SU-DHL-6 (cell line): ENCODE data around the gene P2RX6.
A peak's percentile ranks its signal among the peaks of the same experiment; 100 is the strongest.

ENCODE experiments used
- H2AFZ ChIP-seq: fragments of 200-600 bp; sonication (generic); 2 replicates; pipeline ENCODE4 v1.6.1; 2014; ENCODE audit warnings: low read depth, mild to moderate bottlenecking, moderate library complexity, mixed read lengths, antibody characterized with exemption, low read length; ENCODE audit not compliant: severe bottlenecking
- H3F3A ChIP-seq: fragments of 200-600 bp; shearing (Covaris generic); 2 replicates; pipeline ENCODE4 v1.6.0; 2016; ENCODE audit warnings: antibody characterized with exemption, mild to moderate bottlenecking; ENCODE audit not compliant: insufficient read depth
- H3K27ac ChIP-seq: fragments of 200-600 bp; sonication (generic); 2 replicates; pipeline ENCODE4 v1.5.1; 2016; ENCODE audit warnings: low read depth, mild to moderate bottlenecking, low read length, moderate library complexity, mixed read lengths
- H3K27me3 ChIP-seq: fragments of 200-600 bp; sonication (generic), shearing (Covaris generic); 2 replicates; pipeline ENCODE4 v1.6.0; 2014; ENCODE audit warnings: mild to moderate bottlenecking, low read length
- H3K36me3 ChIP-seq: fragments of 200-600 bp; sonication (generic); 2 replicates; pipeline ENCODE4 v1.6.1; 2014; ENCODE audit warnings: mild to moderate bottlenecking, low read length, mixed read lengths
- H3K4me2 ChIP-seq: fragments of 300-600, 200-600 bp; shearing (Covaris generic), sonication (generic); 2 replicates; pipeline ENCODE4 v1.6.0; 2014; ENCODE audit warnings: low read length, low read depth, mild to moderate bottlenecking; ENCODE audit not compliant: poor library complexity, severe bottlenecking
- H3K4me3 ChIP-seq: fragments of 200-600 bp; sonication (generic); 2 replicates; pipeline ENCODE4 v1.5.1; 2014; ENCODE audit warnings: antibody characterized with exemption, low read length, mild to moderate bottlenecking, mixed read lengths; ENCODE audit not compliant: insufficient read depth, poor library complexity, severe bottlenecking
- H3K79me2 ChIP-seq: fragments of 200-600 bp; sonication (generic); 2 replicates; pipeline ENCODE4 v1.6.1; 2014; ENCODE audit warnings: mild to moderate bottlenecking, low read length, moderate library complexity; ENCODE audit not compliant: insufficient read depth
- H3K9ac ChIP-seq: fragments of 200-600 bp; sonication (generic); 2 replicates; pipeline ENCODE4 v1.7.0; 2014; ENCODE audit warnings: mild to moderate bottlenecking, low read length
- H3K9me2 ChIP-seq: fragments of 200-600 bp; sonication (generic); replicated peaks from 2 replicates; pipeline ENCODE4 v1.6.1; 2014; ENCODE audit warnings: low read length; ENCODE audit not compliant: insufficient read depth
- H3K9me3 ChIP-seq: fragments of 200-600 bp; sonication (generic); 2 replicates; pipeline ENCODE4 v1.6.1; 2014; ENCODE audit warnings: low read length, mixed read lengths; ENCODE audit not compliant: insufficient read depth
- H4K20me1 ChIP-seq: fragments of 200-600 bp; sonication (generic); 2 replicates; pipeline ENCODE4 v1.6.1; 2014; ENCODE audit warnings: low read depth, mild to moderate bottlenecking, antibody characterized with exemption, low read length, moderate library complexity, mixed read lengths
- CTCF ChIP-seq: fragments of 200-600 bp; sonication (generic); IDR thresholded peaks from one replicate; pipeline ENCODE4 v1.5.1; 2017; ENCODE audit warnings: antibody characterized with exemption, mild to moderate bottlenecking, low read length, moderate library complexity; ENCODE audit not compliant: insufficient read depth, poor library complexity, severe bottlenecking
- EZH2phosphoT487 ChIP-seq: fragments of 200-600 bp; sonication (generic), shearing (Covaris generic); conservative IDR thresholded peaks from 2 replicates; pipeline ENCODE4 v1.6.1; 2018; ENCODE audit warnings: mild to moderate bottlenecking, antibody characterized with exemption, low read length, moderate library complexity, mixed read lengths

P2RX6 gene

GRCh38 chr22:21014726-21015465 lies at the start of gene P2RX6:
P2RX6 (plus strand) TSS chr22:21015165; CDS start chr22:21015175, 10 bp downstream.
- H2AFZ ChIP-seq: no peak within 1 kb of the TSS
- H3K36me3 ChIP-seq: no peaks in the 10 kb centered on the region
- no peaks in the 10 kb centered on the region for H3F3A ChIP-seq
- H3K27ac ChIP-seq: no peak within 1 kb of the TSS
- H4K20me1 ChIP-seq: no peaks in the 10 kb centered on the region
- H3K4me2 ChIP-seq: peak within 1 kb of the TSS; percentile 45
- TF ChIP-seq CTCF (no peak), EZH2phosphoT487 (no peak)
- H3K9ac ChIP-seq: peak within 1 kb of the TSS; percentile 31; the same call in 1 of the 2 replicates
- H3K4me3 ChIP-seq: no peak within 1 kb of the TSS
- H3K79me2 ChIP-seq: no peaks in the 10 kb centered on the region
- H3K9me2 ChIP-seq: no peaks in the 10 kb centered on the region
- no peaks in the 10 kb centered on the region for H3K9me3 ChIP-seq
- H3K27me3 ChIP-seq: no peaks in the 10 kb centered on the region

GRCh38 chr22:20965888-20966855 lies 48.8 kb upstream of the P2RX6 start:
- Histone ChIP-seq H3K9me3 (no peaks in the 10 kb centered on the region), H2AFZ (no peak overlapping the region), H3F3A (no peaks in the 10 kb centered on the region), H4K20me1 (no peaks in the 10 kb centered on the region), H3K9me2 (no peaks in the 10 kb centered on the region), H3K27ac (no peak overlapping the region), H3K4me3 (no peak overlapping the region), H3K79me2 (no peaks in the 10 kb centered on the region), H3K4me2 (no peak overlapping the region), H3K36me3 (no peaks in the 10 kb centered on the region), H3K27me3 (no peaks in the 10 kb centered on the region), H3K9ac (no peak overlapping the region)
- TF ChIP-seq EZH2phosphoT487 (no peak), CTCF (no peak)

GRCh38 chr22:20966883-20967696 lies 47.9 kb upstream of the P2RX6 start, which contains the start of gene AIFM3:
AIFM3 (plus strand) TSS chr22:20967255; CDS start chr22:20967945, 690 bp downstream.
- Histone ChIP-seq H3F3A (no peaks in the 10 kb centered on the region), H3K4me2 (no peak within 1 kb of the TSS), H3K9me2 (no peaks in the 10 kb centered on the region), H3K27me3 (no peaks in the 10 kb centered on the region), H4K20me1 (no peaks in the 10 kb centered on the region), H3K27ac (no peak within 1 kb of the TSS), H3K79me2 (no peaks in the 10 kb centered on the region), H3K36me3 (no peaks in the 10 kb centered on the region), H3K9me3 (no peaks in the 10 kb centered on the region), H2AFZ (no peak within 1 kb of the TSS), H3K9ac (no peak within 1 kb of the TSS), H3K4me3 (no peak within 1 kb of the TSS)
- TF ChIP-seq CTCF: no peak
- TF ChIP-seq EZH2phosphoT487: no peak
